Astrocyte of the spinal cord (primary cell): Measurements from ENCODE around the gene ADCY1.

Experiments used
- DNase-seq: peaks from one replicate; pipeline ENCODE4 v3.0.0; 2011; ENCODE audit warnings: low read depth, low spot score
- H3K4me3 ChIP-seq: 2 replicates; pipeline ENCODE4 v1.5.1; 2011; ENCODE audit warnings: low read depth, mild to moderate bottlenecking, low read length, moderate library complexity
- in situ Hi-C: cut with HindIII; loops from 2 replicates; pipeline ENCODE4 v1.10.0; 2017; ENCODE audit warnings: low sequenced_read_pairs
- TF ChIP-seq, protein P1 (sequence below): IDR thresholded peaks from 2 replicates; pipeline ENCODE4 v1.5.1; 2012; ENCODE audit warnings: low read depth, mild to moderate bottlenecking, low read length, inconsistent platforms

The ADCY1 gene

DNA sequence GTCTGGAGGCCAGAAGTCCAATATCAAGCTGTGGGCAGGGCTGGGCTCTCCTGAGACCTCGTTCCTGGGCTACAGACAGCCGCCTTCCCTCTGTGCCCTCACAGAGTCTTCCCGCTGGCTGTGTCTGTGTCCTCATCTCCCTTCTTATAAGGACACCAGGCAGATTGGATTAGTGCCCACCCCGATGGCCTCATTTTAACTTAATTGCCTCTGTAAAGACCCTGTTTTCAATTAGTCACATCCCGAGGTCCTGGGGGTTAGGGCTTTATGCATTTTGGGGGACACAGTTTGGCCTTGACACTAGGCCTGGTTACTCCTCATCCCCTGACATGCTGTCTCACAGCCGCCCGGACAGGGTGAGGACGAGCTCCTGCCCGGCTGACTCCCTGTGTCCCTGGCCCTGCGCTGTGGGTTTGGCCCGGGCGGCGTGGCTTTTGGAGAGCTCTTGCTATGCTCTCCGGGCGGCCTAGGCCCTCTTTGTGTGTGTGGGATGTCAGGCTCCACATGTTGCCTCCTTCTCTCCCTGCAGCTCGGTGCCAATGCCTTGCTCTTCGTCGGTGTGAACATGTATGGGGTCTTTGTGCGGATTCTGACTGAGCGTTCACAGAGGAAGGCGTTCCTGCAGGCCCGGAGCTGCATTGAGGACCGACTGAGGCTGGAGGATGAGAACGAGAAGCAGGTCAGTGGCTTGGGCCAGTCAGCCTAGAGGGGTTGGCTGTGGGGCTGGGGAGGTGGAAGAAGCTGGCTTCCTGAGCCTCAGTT, 18.2 kb downstream of the ADCY1 start:
- DNase-seq = no peak
- TF ChIP-seq, protein P1, sequence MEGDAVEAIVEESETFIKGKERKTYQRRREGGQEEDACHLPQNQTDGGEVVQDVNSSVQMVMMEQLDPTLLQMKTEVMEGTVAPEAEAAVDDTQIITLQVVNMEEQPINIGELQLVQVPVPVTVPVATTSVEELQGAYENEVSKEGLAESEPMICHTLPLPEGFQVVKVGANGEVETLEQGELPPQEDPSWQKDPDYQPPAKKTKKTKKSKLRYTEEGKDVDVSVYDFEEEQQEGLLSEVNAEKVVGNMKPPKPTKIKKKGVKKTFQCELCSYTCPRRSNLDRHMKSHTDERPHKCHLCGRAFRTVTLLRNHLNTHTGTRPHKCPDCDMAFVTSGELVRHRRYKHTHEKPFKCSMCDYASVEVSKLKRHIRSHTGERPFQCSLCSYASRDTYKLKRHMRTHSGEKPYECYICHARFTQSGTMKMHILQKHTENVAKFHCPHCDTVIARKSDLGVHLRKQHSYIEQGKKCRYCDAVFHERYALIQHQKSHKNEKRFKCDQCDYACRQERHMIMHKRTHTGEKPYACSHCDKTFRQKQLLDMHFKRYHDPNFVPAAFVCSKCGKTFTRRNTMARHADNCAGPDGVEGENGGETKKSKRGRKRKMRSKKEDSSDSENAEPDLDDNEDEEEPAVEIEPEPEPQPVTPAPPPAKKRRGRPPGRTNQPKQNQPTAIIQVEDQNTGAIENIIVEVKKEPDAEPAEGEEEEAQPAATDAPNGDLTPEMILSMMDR = no peak
- no peak overlapping the region for H3K4me3 ChIP-seq
- in situ Hi-C loops = no loop called here

DNA sequence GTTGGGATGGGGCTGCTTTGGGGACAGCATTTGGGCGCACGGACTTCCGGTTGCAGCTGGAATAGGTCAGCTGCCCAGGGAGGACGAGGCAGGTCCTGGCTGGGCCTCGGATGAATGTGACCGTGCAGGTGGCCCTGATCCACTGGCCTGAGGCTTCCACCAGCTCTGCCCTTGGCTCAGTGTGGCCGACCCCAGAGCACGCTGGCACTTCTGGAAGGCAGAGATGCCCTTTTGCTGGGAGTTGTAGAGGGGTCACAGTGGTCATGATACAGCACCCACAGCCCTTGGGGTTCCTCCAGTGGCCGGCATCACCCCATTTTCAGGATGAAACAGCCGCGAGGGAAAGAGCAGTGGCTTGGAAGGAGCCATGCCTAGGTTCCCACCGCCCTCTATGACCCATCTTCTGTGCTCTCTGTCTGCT, 19.0 kb downstream of the ADCY1 start:
- in situ Hi-C loops = no loop called here
- TF ChIP-seq, protein P1 = no peak
- no peak overlapping the region for H3K4me3 ChIP-seq
- DNase-seq = no peak

DNA sequence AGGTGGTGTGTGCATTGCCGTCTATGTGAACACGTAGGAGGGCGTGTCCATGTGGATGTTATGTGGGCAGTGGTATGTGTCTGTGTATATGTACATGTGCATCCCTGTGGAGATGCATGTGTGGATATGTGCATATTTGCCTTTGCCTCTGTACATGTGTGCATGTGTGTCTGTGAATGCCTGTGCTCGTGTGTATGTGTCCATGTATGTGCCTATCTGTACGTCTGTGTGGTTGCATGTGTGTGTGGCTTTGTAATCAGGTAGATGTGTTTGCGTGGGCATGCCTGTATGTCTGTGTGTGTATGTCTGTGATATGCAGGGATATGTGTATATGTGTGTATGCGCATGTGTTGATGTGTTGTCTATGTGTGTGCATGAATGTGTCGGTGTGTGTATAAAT, 19.7 kb downstream of the ADCY1 start:
- in situ Hi-C loops = no loop called here
- TF ChIP-seq, protein P1 = no peak
- no peak for DNase-seq
- H3K4me3 ChIP-seq = no peak overlapping the region

DNA sequence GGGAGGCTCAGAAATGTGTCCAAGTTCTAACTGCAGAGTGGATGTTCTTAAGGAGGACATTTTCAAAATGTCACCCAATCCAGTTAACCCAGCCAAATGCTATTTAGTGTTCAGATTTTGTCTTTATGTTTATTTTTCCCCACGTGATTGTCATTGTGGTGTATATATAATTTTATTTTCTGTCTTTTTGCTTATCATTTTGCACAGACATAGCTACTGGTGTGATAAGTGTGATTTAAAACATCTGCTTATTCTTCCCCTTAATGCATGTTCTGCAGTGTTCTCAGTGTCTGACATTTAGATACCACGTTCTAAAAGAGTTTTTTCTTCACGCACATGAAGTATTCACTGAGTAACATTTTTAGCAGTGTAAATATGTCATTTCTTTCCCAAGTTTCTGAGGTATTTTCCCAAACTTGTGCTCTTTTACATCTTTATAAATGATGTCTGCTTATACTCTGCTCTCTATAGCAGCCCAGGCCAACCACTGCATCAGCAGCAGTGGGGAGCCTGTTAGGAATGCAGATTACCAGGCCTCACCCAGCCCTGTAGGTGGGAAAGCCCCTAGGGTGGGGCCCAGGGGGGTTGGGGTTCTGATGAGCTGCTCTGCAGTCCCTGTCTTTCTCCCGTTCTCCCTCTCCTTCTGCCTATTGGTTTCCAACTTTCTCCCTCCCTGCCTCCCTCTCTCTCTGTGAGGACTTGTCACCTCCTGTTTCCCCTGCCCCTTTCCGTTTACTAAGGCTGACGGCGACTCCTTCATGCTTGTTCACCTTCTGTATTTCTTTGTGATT, 20.8 kb downstream of the ADCY1 start:
- in situ Hi-C loops = no loop called here
- DNase-seq = no peak
- no peak overlapping the region for H3K4me3 ChIP-seq
- TF ChIP-seq, protein P1 = no peak

DNA sequence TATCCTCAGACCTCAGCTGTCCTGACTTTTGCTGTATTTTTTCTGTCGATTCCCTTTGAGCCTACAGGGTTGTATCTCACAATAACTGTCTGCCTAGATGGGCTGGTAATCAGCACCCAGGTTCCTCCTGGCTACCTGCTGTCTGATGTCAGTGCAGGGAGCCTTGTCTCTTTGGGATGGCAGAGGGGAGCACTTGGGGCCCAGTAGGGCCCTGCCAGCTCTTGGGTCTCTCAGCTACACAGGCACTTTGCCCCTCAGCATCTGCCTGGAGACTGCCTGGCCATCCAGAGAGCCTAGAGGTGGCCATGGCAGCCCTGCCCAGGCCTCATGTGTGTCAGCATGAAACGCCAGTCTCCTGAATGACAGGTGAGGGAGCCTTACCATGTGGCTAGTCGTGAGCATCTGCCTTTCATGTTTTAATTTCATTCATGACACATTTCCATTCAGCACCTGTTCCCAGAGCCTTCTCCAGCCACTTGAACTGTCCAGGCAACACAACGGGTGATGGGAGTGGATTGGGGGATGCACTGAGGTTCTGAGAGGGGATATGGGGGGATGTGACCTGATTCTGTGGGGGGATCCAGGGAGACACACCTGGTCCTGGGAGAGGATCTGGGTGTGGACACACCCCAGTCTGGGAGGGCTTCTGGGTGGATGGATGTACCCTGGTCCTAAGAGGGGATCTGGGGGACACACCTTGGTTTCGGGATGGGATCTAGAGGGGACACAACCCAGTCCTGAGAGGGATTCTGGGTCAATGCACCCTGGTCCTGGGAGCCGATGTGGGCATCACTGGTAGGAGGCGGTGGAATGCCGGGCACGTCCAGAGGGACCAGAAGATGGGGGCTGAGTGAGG, 21.9 kb downstream of the ADCY1 start:
- no peak for DNase-seq
- in situ Hi-C loops = no loop called here
- TF ChIP-seq, protein P1 = no peak
- H3K4me3 ChIP-seq = no peak overlapping the region

DNA sequence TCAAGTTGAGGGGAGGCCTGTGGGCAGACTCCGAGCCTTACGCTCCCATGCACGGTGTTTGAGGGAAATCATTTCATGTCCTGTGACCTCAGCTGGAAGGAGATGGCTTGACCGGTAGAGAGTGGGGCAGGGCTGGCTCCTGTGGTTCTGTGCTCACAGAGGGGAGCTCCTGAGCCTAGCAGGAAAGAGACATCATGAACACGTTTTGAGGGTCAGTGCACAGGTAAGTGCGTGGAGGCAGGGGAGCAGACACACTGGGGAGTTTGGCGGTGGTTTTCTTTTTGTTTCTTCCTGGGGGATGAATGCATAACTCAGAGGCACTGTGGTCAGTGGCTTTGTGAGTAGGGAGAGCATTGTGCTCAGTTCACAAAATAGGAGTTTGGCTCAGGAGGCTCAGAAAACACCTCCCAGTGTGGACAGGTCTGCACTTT, 22.5 kb downstream of the ADCY1 start:
- no peak overlapping the region for H3K4me3 ChIP-seq
- in situ Hi-C loops = no loop called here
- no peak for DNase-seq
- TF ChIP-seq, protein P1 = no peak
